Calu3 (cell line): ENCODE results near the gene NKD2. TPM values are rescaled to one million over a fixed set of nuclear protein-coding genes. Genes with fewer than 3 reads are reported as not detected.

Experiments
- BruUV-seq: library from RNA; stranded (reverse); fragments of 400-500 nt; replicated peaks from 2 replicates; lab custom pipeline; 2021; lab: Mats Ljungman, UMichigan
- CTCF ChIA-PET: fragments of 300-600 bp; sonication (Branson Sonifier 250); formaldehyde crosslinking; loops from one replicate; lab custom pipeline; 2022; ENCODE audit warnings: antibody characterized with exemption; lab: Charles Lee
- DNase-seq: peaks from one replicate; pipeline ENCODE4 v3.0.0; 2022
- H3K27ac Mint-ChIP-seq: one replicate; pipeline ENCODE4 v1.8.0; 2022; ENCODE audit warnings: mixed read lengths; ENCODE audit not compliant: unreplicated experiment
- H3K27me3 Mint-ChIP-seq: one replicate; pipeline ENCODE4 v1.8.0; 2022; ENCODE audit warnings: mixed read lengths; ENCODE audit not compliant: unreplicated experiment
- H3K36me3 Mint-ChIP-seq: one replicate; pipeline ENCODE4 v1.8.0; 2022; ENCODE audit warnings: mild to moderate bottlenecking, moderate library complexity, mixed read lengths; ENCODE audit not compliant: insufficient read depth, unreplicated experiment
- H3K4me1 Mint-ChIP-seq: one replicate; pipeline ENCODE4 v1.8.0; 2022; ENCODE audit warnings: mild to moderate bottlenecking, low read depth, mixed read lengths; ENCODE audit not compliant: unreplicated experiment
- H3K4me3 Mint-ChIP-seq: one replicate; pipeline ENCODE4 v1.8.0; 2022; ENCODE audit warnings: mild to moderate bottlenecking, low read depth, moderate library complexity, mixed read lengths; ENCODE audit not compliant: unreplicated experiment
- H3K9me3 Mint-ChIP-seq: one replicate; pipeline ENCODE4 v1.8.0; 2022; ENCODE audit warnings: low read depth, mixed read lengths; ENCODE audit not compliant: unreplicated experiment
- CTCF ChIP-seq: fragments of 200-600 bp; IDR thresholded peaks from one replicate; pipeline ENCODE4 v1.8.0; 2022; ENCODE audit warnings: antibody characterized with exemption; ENCODE audit not compliant: unreplicated experiment
- intact Hi-C: fragments of 100-400 bp; cut with micrococcal nuclease; formaldehyde crosslinking; loops from one replicate; pipeline ENCODE4 v1.10.0; 2022; ENCODE audit not compliant: unreplicated experiment
- total RNA-seq: library from RNA; stranded (reverse); gene quantifications from 2 replicates; pipeline ENCODE4 v1.2.3, GENCODE V29; 2022

NKD2 gene
- total RNA-seq, 1 experiment from 2014 or later: 0.47 TPM

GRCh38 chr5:1052641-1053390 is 44.2 kb downstream of the NKD2 start:
- intact Hi-C loops: no loop called here
- Mint-ChIP-seq H3K9me3 (no peaks in the 10 kb centered on the region), H3K27ac (no peak overlapping the region), H3K36me3 (peaks cover 25% of the 10 kb centered on the region), H3K4me1 (no peaks in the 10 kb centered on the region), H3K27me3 (no peaks in the 10 kb centered on the region), H3K4me3 (no peak overlapping the region)
- TF ChIP-seq CTCF: no peak
- CTCF ChIA-PET: no interaction called here
- BruUV-seq: no TSS peak
- DNase-seq: no peak

GRCh38 chr5:1053391-1054017 is 44.9 kb downstream of the NKD2 start:
- H3K27ac Mint-ChIP-seq: no peak overlapping the region
- intact Hi-C loops: no loop called here
- H3K36me3 Mint-ChIP-seq: peaks cover 28% of the 10 kb centered on the region
- no peaks in the 10 kb centered on the region for H3K4me1 Mint-ChIP-seq
- no peaks in the 10 kb centered on the region for H3K9me3 Mint-ChIP-seq
- DNase-seq: no peak
- no TSS peak for BruUV-seq
- H3K4me3 Mint-ChIP-seq: no peak overlapping the region
- no peak for TF ChIP-seq CTCF
- CTCF ChIA-PET: no interaction called here
- H3K27me3 Mint-ChIP-seq: no peaks in the 10 kb centered on the region

- Mint-ChIP-seq H3K36me3 (peaks cover 35% of the 10 kb centered on the region), H3K4me3 (no peak overlapping the region), H3K27ac (no peak overlapping the region), H3K4me1 (no peaks in the 10 kb centered on the region), H3K9me3 (no peaks in the 10 kb centered on the region), H3K27me3 (no peaks in the 10 kb centered on the region)
- BruUV-seq: no TSS peak
- no peak for DNase-seq
- no peak for TF ChIP-seq CTCF
- intact Hi-C loops: no loop called here
- CTCF ChIA-PET: no interaction called here
Observed at GRCh38 chr5:1054018-1054798, 45.6 kb downstream of the NKD2 start.

- DNase-seq: no peak
- TF ChIP-seq CTCF: no peak
- Mint-ChIP-seq H3K4me1 (no peaks in the 10 kb centered on the region), H3K27me3 (no peaks in the 10 kb centered on the region), H3K4me3 (no peak overlapping the region), H3K27ac (no peak overlapping the region), H3K36me3 (peaks cover 37% of the 10 kb centered on the region), H3K9me3 (no peaks in the 10 kb centered on the region)
- intact Hi-C loops: no loop called here
- CTCF ChIA-PET: no interaction called here
- BruUV-seq: no TSS peak
Observed at GRCh38 chr5:1054799-1055775, 46.5 kb downstream of the NKD2 start.
